GM15510 (cell line): Measurements from ENCODE around the gene PLSCR2.

Source experiments
- POLR2A ChIP-seq: IDR thresholded peaks from 3 replicates; pipeline ENCODE4 v1.6.1; 2011; ENCODE audit warnings: borderline replicate concordance; ENCODE audit not compliant: insufficient read length; ENCODE audit errors: extremely low read depth

PLSCR2 gene, protein sequence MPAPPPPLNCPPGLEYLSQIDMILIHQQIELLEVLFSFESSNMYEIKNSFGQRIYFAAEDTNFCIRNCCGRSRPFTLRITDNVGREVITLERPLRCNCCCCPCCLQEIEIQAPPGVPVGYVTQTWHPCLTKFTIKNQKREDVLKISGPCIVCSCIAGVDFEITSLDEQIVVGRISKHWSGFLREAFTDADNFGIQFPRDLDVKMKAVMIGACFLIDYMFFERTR

DNA sequence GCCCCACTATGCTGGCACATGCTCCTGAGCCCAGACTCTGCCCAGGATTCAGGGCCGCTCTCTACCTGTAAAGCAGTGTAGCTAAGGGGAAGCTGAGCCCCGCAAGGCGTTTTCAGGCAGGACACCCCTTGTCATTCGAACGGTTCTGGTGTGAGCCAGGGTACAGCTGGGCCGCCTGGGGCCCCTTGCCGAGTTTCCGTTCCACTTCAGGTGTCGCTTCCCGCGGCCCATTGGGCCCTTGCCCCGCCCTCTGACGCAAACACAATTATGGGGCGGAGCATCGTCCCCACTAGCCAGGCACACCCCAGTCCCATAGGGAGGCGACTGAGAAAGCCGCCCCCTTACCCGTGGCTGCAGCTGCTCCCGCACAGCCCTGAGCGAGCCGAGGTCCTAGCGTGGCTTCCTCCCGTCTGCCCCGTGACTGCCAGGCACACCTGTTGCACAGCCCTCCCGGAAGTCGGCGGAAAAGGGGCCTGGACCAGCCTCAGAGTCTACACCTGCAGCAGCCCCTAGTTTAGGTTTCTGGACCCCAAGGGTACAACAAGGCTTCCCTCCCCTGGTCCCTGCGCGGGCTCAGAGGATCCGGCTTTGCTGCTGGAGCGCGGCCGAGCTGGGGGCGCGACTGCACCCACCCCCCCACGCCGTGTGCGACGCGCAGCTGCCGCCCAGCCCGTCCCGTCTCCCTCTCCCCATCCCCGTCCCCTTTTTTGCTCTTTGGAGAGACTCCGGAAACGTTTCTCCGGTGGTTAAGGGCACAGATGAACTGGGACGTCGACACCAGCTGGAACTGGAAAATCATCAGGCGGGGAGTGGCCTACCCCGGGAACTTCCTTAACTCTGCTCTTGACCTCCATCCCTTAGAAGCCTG is at the start of gene PLSCR2:
Gene PLSCR2, minus strand, starts transcription at position 412 of the 868 bp plus-strand sequence. CDS start 9,657 bp downstream, outside the sequence.
- TF ChIP-seq POLR2A = peak; percentile 37

DNA sequence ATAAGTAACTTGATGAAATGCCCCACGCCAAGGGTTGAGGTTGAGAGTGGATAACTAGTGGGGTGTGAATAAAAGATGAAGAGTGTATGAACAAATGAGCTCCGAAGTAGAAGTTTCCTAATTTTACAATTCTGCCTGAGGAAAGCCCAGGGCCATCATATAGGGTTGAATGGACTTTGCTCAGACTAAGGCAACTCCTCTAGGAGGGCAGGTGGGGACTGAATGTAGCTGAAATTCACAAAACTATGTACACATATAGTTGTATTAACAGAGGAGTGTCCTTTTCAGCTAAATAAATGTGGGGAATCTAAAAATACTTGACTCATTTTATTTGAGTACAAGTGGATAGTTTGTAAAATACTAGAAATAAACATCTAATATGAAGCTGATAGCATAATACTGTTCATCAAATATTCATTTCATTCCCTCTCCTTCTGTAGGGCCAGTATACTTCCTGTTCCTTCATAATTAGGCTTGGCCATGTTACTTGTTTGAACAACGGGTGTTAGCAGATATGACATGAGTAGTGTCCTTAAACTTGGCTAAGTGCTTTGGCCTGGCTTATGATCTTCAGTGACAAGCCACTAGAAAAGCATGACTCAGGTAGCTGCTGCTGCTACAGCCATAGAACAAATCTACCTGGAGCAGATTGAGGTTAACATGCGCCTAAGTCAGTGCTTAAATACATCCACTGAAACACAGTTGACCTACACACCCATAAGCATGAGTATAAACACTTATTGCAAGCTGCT is 48.5 kb upstream of the PLSCR2 start:
- TF ChIP-seq POLR2A = no peak

DNA sequence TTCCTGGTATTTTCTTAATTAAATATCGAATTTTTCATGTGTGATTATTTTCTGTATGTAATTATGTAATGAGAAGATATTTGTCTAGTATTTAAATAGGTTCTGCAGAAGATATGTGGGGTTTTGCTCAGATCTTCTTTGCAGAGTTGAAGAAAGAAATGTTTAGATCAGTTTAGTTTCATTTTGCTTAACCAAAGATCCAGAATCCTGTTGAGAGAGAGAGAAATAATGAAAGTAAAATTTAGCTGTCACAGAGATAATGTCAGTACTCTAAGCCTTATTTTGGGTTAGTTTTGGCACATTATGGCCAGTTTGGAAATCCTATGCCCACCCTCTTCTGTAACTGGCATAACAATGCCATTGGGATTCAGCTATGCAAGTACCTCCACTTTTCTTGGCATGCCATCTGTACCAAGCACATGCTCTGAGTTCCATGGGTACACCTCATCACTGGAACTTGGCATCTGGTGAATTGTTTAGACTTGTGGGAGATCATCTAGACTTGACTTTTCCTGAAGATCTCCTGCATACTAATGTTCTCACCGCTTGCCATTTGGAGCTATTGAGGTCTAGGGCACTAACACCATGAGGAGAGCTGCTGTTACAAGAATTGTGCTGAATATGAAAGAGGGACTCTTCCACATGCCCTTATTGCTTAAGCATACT is 44.2 kb upstream of the PLSCR2 start:
- no peak for TF ChIP-seq POLR2A

DNA sequence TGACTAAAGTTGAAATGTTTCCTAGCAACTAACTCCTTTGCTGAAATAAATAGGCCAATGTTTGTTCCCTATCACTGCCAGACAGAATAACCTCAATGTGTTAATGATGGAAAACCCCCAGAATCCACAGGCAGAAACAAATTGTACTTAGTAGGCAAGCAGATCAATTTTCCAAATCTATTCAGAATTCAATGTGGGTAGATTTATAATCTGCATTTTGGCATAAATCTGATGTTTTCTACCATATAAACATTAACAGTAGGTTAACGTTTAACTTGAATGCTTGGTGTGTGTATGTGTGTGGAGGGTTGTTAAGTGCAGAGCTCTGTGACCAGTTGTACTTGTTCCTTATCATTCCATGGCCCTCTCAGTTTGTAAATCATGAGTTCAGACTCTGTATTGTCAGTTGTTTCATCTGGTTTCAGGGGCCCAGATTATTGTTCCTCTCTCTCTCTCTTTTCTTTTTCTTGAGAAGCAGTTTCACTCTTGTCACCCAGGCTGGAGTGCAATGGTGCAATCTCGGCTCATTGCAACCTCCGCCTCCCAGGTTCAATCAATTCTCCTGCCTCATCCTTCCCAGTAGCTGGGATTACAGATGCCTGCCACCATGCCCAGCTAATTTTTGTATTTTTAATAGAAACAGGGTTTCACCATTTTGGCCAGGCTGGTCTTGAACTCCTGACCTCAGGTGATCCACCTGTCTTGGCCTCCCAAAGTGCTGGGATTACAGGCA is 42.2 kb upstream of the PLSCR2 start:
- no peak for TF ChIP-seq POLR2A

DNA sequence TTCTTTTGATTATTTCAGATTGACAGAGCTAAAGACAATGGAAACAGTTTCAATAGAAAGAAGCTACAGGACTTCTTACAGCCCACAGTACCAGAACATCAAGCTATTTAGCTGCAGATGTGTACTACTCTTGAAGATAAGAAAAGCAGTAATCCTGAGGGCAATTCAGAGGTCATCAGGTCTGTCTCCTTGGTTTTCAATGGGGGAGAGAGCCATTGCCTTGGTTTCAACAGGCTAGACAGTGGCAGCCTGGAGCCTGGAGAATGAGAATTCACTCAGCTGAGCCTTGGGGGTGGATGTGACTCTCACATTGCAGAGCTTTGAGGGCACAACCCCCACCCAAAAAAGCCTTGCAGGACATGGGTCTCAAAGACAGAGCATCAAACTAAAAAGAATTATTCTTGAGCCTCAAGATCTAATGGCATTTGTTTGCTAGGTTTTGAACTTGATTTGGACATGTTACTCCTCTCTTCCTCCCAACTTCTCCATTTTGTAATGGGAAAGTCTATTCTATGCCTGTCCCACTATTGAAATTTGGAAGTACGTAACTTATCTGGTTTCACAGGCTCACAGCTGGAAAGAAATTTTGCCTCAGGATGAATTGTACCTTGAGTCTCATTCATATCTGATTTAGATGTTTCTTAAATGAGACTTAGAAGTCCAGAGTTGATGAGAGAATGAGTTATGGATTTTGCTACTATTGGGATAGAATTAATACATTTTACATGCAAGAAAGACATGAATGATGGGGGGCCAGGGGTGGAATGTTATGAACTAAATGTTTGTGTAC is 38.2 kb upstream of the PLSCR2 start:
- no peak for TF ChIP-seq POLR2A

DNA sequence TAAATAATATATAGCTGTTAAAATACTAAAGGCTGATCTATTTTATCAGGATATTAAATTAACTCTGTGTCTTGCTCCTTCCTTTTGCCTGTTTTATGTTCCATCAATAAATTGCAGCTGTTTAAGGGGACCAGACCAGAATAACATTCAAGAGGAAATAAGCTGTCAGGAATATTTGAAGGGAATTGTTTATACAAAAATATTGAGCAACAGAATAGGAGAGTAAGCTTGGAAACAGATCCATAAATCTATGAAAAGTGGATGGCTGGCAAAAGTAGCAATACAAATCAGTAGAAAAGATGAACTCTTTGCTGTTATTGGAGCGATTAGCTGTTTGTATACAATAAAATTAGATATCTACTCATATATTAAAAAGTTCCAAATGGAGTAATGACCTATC is 36.2 kb upstream of the PLSCR2 start:
- TF ChIP-seq POLR2A = no peak

DNA sequence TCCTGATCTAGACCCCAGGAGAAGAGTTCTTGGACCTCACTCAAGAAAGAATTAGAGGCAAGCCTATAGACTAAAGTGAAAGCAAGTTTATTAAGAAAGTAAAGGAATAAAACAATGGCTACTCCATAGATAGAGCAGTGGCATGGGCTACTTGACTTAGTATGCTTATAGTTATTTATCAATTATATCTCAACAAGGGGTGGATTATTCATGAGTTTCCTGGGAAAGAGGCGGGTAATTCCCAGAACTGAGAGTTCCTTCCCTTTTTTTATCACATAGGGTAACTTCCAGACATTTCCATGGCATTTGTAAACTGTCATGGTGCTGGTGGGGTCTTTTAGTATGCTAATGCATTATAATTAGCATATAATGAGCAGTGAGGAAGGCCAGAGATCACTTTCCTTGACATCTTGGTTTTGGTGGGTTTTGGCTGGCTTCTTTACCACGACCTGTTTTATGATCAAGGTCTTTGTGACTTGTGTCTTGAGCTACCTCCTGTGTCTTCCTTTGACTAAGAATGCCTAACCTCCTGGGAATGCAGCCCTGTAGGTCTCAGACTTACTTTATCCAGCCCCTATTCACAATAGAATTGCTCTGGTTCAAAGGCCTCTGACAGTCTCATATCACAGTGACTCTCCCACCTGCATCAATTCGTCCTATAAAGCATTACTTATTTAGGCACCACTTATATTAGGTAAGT is 35.3 kb upstream of the PLSCR2 start:
- no peak for TF ChIP-seq POLR2A

DNA sequence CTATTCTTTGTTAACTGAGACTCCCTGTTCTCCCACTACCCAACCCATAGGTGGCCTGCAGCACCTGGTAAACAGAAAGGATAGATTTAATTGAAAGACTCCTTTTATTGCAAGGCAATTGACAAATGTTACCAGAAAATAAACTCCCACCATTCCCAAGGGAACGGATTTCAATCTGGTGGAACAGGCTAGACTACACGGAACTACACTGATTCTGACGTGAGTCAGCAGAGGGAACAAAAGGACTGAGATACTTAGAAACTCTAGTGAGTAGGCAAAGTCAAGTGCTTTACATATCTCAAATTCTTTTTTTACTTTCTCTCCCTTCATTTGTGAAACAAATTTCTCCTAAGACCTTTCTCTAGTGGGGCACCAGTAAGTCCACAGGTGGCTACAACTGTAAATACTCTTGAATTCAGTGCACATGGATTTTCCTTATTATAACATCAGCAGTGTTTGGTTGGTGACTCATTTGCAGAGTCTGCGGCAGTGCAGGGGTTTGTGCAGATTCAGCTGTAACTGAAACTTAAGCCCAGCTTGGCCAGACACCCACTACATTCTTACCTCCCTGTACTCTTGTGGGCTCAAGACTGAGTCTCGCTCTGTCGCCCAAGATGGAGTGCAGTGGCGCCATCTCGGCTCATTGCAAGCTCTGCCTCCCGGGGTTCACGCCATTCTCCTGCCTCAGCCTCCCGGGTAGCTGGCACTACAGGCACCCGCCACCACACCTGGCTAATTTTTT is 34.3 kb upstream of the PLSCR2 start:
- TF ChIP-seq POLR2A = no peak

DNA sequence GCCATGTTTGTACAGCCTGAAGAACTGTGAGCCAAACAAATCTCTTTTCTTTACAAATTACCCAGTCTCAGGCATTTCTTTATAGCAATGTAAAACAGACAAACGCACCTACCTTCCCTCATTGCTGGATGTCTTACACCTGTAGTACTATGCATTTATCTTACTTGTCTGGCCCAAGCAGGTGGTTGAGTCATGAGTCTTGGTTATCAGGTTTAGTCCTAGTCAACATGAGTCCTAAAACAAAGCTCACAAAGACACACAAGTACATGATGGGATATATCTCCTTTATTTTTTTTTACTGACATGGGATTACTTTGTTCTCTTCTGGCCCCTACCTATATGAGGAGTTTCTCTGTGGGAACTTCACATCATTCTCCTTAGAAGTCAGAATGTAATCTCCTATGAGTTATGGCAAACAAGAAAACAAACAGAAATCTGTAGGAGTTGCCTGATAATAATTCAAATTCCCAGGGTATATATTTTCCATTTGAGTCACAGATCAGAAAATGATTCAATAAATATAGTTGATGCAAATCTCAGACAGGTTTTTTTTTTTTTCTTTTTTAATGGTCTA is 33.6 kb upstream of the PLSCR2 start:
- no peak for TF ChIP-seq POLR2A

DNA sequence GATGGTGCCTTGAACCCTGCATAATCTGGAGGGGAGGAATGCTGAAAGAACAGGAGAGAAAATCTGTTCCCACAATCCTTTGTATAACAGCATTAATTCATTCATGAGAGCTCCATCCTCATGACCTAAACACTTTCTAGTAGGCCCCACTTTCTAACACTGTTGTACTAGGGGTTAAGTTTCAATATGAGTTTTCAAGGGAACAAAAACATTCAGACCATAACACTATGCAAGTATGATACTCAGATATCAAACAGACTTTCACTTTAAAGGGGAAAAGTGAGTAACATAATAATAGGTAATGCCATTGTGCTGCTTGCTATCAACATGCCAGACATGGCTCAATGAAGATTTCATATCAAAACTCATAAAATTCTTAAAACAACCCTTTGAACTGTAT is 32.4 kb upstream of the PLSCR2 start:
- TF ChIP-seq POLR2A = no peak

DNA sequence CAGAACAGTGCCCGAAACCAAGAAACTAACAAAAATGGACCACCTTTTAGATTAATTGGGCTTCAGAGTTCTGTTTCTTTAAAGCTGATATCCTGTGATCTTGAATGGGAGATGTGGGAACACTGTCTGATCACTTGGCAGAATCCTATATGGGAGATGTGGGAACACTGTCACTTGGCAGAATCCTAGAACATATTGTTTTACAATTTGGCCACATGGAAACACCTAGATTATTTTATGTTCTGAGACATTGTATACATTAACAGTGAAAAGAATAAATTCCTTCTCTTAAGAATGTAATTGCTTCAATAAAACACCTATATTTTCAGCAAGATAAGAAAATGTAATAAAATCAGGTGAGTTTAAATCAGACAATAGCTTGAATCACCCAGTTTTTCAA is 30.3 kb upstream of the PLSCR2 start:
- TF ChIP-seq POLR2A = no peak
